GM21576 (cell line): Measurements from ENCODE around the gene TEX35.

Experiments used
- ATAC-seq: cut with Tn5 transposase; IDR thresholded peaks from one replicate; pipeline ENCODE4 v1.9.1; 2021; ENCODE audit warnings: mild to moderate bottlenecking, moderate library complexity; ENCODE audit not compliant: unreplicated experiment

TEX35 gene

GRCh38 chr1:178571807-178572206 is 58.9 kb downstream of the TEX35 start:
- ATAC-seq = no peak
